Measurements from ENCODE around the gene DTNB. TPM values are rescaled to one million over a fixed set of nuclear protein-coding genes. Genes with fewer than 3 reads are reported as not detected.

DTNB gene
- total RNA-seq, 1 experiment from 2014 or later: 51.9 TPM

DNA sequence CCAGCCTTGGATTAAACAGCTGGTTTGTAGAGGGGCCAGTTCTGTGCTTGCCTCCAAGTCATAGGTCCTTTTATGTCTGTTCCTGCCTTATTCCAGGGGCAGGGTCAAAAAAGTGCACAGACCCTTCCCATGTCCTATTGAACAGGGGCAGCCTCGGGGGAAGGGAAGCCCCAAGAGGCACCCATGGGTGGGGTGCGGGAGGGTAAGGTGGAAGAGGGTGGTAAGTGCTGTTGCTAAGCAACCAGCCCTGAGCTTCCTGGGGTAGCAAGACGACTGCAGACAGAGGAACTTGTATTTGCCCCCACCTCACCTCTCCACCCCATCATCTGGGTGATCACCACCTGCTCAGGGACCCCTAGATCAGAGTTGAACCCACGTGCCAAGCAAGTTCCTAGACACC is 339.4 kb downstream of the DTNB start:
- POLR2A ChIA-PET (ENCODE audit: unreplicated experiment): interaction anchor here (0.6 kb wide), 1 partner anchor 109 kb away, joined by 4 read pairs; no protein-coding TSS in a partner anchor
- no peaks in the 10 kb centered on the region for H3K79me2 ChIP-seq (ENCODE audit: low read depth)
- no TSS peak for BruUV-seq (replicated peaks)

DNA sequence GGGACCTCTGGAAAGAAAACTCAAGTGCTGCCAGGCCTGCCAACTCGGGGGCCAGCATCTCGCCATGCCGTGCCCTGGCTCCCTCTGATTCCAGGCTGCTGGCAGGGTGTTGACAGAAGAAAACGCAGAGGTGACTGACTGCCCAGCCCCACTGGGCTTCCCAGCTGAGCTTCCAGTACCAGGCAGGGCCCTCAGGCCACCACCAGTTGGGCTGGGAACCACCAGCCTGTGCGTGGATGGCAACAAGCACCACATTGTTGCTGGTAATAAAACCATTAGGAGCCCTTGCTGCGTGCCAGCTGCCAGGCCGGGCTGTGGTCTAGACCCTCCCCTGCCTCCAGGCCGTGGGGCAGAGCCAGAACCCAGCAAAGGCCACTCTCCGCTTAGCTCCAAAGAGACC is 340.8 kb downstream of the DTNB start:
- no peak overlapping the region for H2AFZ ChIP-seq
- peak in 1 of 2 experiments; percentile 25 for DNase-seq
- H3K36me3 ChIP-seq (ENCODE audit: low read depth): no peaks in the 10 kb centered on the region
- ChIA-PET CTCF (no interaction called here), POLR2A (ENCODE audit: unreplicated experiment) (interaction anchor here (0.6 kb wide), 1 partner anchor 727 kb away, joined by 3 read pairs; no protein-coding TSS in a partner anchor)
- no peaks in the 10 kb centered on the region for H3K9me2 ChIP-seq (ENCODE audit: insufficient read depth)
- peaks cover 9% of the 10 kb centered on the region for H4K20me1 ChIP-seq (ENCODE audit: insufficient read depth)
- H3K4me3 ChIP-seq: no peak overlapping the region
- H3K27me3 ChIP-seq (ENCODE audit: insufficient read depth, low read depth): no peaks in the 10 kb centered on the region
- H3K27ac ChIP-seq: no peak overlapping the region
- no peaks in the 10 kb centered on the region for H3K9me3 ChIP-seq (ENCODE audit: insufficient read depth, low read depth)
- TF ChIP-seq EZH2 (IDR thresholded peaks at IDR 0.05; ENCODE audit: low read depth): no peak
- no TSS peak for BruUV-seq (replicated peaks)
- H3K79me2 ChIP-seq (ENCODE audit: low read depth): no peaks in the 10 kb centered on the region
- no peak overlapping the region for H3K4me2 ChIP-seq
- no peaks in the 10 kb centered on the region for H3F3A ChIP-seq (ENCODE audit: insufficient read depth, low read depth)
- no peaks in the 10 kb centered on the region for H3K4me1 ChIP-seq (replicated peaks; ENCODE audit: insufficient read depth)
- intact Hi-C loops (cut with micrococcal nuclease; ENCODE audit: unreplicated experiment): no loop called here

More for the DNA sequence above, 339.4 kb downstream of the DTNB start:
- CTCF ChIA-PET: no interaction called here
- Histone ChIP-seq H3K9me2 (ENCODE audit: insufficient read depth) (no peaks in the 10 kb centered on the region), H3K4me2 (no peak overlapping the region), H3K36me3 (ENCODE audit: low read depth) (no peaks in the 10 kb centered on the region), H3K4me1 (replicated peaks; ENCODE audit: insufficient read depth) (no peaks in the 10 kb centered on the region), H2AFZ (no peak overlapping the region), H4K20me1 (ENCODE audit: insufficient read depth) (peaks cover 9% of the 10 kb centered on the region), H3F3A (ENCODE audit: insufficient read depth, low read depth) (peaks cover 3% of the 10 kb centered on the region; the same call in 1 of the 2 replicates), H3K4me3 (no peak overlapping the region), H3K9me3 (ENCODE audit: insufficient read depth, low read depth) (no peaks in the 10 kb centered on the region), H3K27me3 (ENCODE audit: insufficient read depth, low read depth) (no peaks in the 10 kb centered on the region), H3K27ac (no peak overlapping the region)
- peak in 1 of 2 experiments; percentile 28 for DNase-seq
- intact Hi-C loops (cut with micrococcal nuclease; ENCODE audit: unreplicated experiment): no loop called here
- no peak for TF ChIP-seq EZH2 (IDR thresholded peaks at IDR 0.05; ENCODE audit: low read depth)
- TF ChIP-seq, protein P1, sequence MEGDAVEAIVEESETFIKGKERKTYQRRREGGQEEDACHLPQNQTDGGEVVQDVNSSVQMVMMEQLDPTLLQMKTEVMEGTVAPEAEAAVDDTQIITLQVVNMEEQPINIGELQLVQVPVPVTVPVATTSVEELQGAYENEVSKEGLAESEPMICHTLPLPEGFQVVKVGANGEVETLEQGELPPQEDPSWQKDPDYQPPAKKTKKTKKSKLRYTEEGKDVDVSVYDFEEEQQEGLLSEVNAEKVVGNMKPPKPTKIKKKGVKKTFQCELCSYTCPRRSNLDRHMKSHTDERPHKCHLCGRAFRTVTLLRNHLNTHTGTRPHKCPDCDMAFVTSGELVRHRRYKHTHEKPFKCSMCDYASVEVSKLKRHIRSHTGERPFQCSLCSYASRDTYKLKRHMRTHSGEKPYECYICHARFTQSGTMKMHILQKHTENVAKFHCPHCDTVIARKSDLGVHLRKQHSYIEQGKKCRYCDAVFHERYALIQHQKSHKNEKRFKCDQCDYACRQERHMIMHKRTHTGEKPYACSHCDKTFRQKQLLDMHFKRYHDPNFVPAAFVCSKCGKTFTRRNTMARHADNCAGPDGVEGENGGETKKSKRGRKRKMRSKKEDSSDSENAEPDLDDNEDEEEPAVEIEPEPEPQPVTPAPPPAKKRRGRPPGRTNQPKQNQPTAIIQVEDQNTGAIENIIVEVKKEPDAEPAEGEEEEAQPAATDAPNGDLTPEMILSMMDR (conservative IDR thresholded peaks at IDR 0.05): no peak

DNA sequence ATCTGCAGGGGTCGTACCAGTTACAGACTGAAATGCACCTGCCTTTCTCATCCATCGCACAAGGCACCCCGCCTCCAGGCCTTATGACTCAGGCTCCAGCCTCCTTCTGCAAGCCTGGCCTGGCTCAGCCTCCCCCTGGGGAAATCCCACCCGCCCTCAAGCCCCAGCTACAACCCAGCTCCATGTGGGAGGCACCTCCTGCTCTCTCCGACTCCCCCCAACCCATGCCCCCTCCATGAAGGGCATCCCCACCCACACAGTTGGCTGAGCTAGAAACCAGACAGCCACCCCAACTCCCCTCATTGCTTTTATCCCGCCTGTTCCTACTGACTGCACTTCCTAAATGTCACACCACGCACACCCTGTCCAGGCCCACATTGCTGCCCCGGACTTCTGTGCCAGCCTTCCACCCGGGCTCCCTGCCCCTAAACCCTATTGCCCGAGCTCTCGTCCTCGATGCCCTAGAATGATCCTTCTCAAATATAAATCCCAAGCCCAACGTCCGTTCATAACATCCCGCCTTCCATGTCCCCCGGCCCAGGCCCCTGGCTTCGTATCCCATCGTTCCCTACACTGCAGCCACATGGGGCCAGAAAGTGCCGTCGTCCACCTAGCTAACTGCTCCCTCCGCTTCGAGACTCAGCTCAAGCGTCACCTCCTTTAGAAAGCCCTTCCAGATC is 341.6 kb downstream of the DTNB start:
- H3K36me3 ChIP-seq (ENCODE audit: low read depth): no peaks in the 10 kb centered on the region
- CTCF ChIA-PET: no interaction called here
- no peak overlapping the region for H3K4me2 ChIP-seq
- peaks cover 2% of the 10 kb centered on the region; the same call in 1 of the 2 replicates for H3K9me3 ChIP-seq (ENCODE audit: insufficient read depth, low read depth)
- TF ChIP-seq EZH2 (IDR thresholded peaks at IDR 0.05; ENCODE audit: low read depth): no peak
- TF ChIP-seq, protein P1 (conservative IDR thresholded peaks at IDR 0.05): no peak
- H3K4me3 ChIP-seq: no peak overlapping the region
- H3F3A ChIP-seq (ENCODE audit: insufficient read depth, low read depth): no peaks in the 10 kb centered on the region
- POLR2A ChIA-PET (ENCODE audit: unreplicated experiment): no interaction called here
- no peaks in the 10 kb centered on the region for H3K9me2 ChIP-seq (ENCODE audit: insufficient read depth)
- no peak overlapping the region for H3K27ac ChIP-seq
- no peaks in the 10 kb centered on the region for H3K27me3 ChIP-seq (ENCODE audit: insufficient read depth, low read depth)
- no peak overlapping the region for H2AFZ ChIP-seq
- H3K79me2 ChIP-seq (ENCODE audit: low read depth): no peaks in the 10 kb centered on the region
- BruUV-seq (replicated peaks): no TSS peak
- intact Hi-C loops (cut with micrococcal nuclease; ENCODE audit: unreplicated experiment): no loop called here
- DNase-seq: peak in 1 of 2 experiments; percentile 12
- no peaks in the 10 kb centered on the region for H3K4me1 ChIP-seq (replicated peaks; ENCODE audit: insufficient read depth)
- H4K20me1 ChIP-seq (ENCODE audit: insufficient read depth): peaks cover 9% of the 10 kb centered on the region

Measured in PC-9 (cell line).